GM04503 (cell line): Measurements from ENCODE around the gene UTP25.

ENCODE experiments used
- DNase-seq: peaks from one replicate; pipeline ENCODE4 v3.0.0-alpha.2; 2012; ENCODE audit warnings: low read depth

Gene UTP25

DNA sequence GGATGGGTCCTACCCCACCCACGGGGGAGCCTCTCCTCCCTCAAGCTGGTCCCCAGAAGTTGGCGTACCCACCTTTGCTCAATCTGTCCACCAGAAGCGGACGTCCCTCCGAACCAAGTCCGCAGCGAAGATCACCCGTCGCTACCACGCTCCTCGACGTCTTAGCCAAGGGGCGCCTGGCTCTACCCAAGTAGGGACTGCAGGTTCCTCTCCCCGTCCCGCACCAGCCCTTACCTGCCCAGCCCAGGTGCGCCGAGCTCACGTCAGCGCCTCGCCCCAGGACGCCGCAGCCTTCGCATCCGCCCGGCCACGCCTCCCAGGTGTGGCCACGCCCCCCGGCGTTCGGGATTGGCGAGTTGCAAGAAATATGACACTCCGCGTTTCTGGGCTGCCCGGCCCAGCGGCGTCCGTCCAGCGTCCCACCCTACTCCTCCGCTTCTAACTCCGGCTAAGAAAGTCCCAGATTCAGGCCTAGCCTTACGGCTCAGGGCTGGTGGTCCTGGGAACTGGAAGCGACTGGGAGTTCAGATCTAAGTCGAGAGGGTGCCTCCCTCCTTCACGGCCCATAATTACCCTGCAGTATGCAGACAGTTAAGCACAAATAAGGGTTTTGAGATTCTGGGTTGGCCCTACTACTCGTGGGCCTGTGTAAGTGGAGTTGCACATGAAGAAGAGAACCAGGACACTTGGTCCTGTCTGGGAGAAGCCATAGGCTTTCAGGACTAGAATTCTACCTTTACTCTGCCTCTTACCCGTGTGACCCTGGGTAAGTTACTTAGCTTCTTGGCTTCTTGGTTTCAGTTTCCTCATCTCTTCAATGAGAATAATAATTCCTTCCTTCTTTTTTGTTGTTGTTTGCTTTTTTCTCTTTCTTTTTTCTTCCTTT lies 21.7 kb upstream of the UTP25 start, which contains the start of gene IRF6:
TSS of gene IRF6 (minus strand) at position 268 of the 886 bp plus-strand sequence. CDS start 4,729 bp downstream, outside the sequence.
- DNase-seq = no peak

DNA sequence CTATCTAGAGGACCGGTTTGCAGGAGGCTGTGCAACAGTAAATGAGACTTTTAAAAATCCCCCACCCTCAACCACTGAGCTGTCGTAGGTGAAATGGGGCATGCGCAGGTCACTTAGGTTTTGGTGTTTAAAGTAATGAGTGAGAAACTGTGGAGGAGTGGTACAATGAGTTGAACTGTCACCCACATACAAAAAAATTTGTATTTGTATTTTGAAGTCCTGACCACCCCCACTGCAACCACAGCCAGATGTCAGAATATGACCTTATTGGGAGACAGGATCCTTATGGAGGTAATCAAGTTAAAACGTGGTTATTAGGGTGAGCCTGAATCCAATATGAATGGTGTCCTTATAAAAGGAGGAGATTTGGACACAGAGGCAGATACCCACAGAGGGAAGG lies 20.3 kb upstream of the UTP25 start:
- no peak for DNase-seq

GRCh38 chr1:209808059-209808581 lies 19.7 kb upstream of the UTP25 start:
- DNase-seq = peak; percentile 92

- no peak for DNase-seq
These were observed 18.2 kb upstream of the UTP25 start for GRCh38 chr1:209809611-209810010.

GRCh38 chr1:209810783-209811182 lies 17.0 kb upstream of the UTP25 start:
- DNase-seq = no peak

DNA sequence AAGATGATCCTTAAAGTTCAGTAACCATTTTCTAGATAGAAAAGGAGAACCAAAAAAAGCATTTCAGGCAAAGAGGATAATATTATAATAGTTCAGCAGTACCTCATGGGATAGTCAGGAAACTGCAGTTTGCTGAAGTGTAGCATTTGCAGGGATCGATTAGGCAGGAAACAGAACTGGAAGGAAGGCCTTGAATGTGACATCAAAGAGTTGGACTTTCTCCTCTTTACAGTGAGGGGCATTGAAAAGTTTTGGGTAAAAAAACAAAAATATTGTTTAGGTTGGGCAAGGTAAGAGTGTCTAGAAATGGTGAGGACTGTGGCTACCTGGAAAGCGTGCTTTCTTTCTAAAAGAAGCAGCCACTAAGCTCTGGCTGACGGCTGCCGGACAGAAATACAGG lies 13.9 kb upstream of the UTP25 start:
- DNase-seq = no peak

DNA sequence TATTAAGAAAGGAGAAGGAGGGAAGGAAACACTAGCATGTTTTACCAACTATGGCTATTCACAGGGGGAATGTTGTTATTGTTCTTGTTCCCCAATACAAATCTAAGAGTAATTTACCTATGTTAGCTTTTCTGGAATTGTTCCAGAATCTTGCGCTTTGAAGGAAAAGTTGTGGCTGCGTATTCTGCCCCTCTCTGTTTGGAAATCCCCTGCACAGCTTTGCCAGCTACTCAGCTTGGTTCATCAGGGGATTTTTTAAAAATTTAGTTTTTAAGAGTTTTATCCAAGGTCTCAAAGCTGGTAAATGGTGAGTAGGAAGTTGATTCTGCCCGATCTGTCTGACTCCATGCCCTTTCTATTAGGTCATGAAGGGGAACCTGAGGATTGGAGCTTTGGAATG lies 12.3 kb upstream of the UTP25 start:
- no peak for DNase-seq

DNA sequence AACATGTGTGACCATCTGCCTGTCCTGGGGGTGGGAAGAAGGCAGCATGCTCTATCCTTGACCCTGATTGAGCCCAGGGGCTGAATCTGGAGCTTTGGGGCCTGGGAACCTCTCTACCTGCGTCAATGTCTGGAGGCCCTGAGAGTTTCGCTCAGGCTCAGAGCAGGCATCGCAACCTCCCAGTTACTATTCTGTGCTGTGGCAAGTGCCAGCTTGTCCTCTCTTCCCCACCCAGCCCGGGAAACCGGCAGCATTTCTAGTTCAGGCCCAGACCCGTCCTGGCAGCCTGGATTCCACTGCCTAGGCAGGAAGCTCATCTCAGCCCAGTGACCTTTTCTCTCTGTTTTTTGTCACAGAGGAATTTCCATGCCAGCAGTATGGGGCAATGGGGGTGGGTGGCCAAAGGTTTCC lies 11.8 kb upstream of the UTP25 start:
- DNase-seq = no peak

GRCh38 chr1:209816923-209817322 lies 10.8 kb upstream of the UTP25 start:
- DNase-seq = no peak

GRCh38 chr1:209817691-209818090 lies 10.1 kb upstream of the UTP25 start:
- DNase-seq = no peak

- DNase-seq = no peak
These were observed 8.7 kb upstream of the UTP25 start for GRCh38 chr1:209819058-209819457.

DNA sequence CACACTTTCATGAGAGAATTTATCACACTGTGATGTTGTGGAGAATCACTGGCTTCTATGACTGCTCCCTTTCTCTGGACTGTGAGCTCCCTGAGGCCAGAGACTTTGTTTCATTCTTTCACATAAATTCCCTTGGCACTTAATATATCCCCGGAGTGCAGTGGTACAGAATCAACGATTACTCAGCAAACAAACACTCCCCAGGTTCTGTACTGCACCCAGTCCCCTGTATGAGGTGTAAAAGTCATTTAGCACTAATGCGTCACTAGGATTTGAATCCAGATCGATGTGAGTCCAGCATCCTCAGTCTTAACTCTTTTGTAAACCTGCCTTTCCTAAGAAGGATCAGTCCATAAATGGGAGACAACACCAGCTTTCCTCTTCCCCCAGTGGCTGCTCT lies 6.8 kb upstream of the UTP25 start:
- no peak for DNase-seq

GRCh38 chr1:209822706-209823105 lies 5.1 kb upstream of the UTP25 start:
- DNase-seq = no peak

GRCh38 chr1:209823143-209824041 lies 4.4 kb upstream of the UTP25 start:
- DNase-seq = no peak

- DNase-seq = no peak
These were observed 2.0 kb upstream of the UTP25 start for GRCh38 chr1:209825591-209826434.

DNA sequence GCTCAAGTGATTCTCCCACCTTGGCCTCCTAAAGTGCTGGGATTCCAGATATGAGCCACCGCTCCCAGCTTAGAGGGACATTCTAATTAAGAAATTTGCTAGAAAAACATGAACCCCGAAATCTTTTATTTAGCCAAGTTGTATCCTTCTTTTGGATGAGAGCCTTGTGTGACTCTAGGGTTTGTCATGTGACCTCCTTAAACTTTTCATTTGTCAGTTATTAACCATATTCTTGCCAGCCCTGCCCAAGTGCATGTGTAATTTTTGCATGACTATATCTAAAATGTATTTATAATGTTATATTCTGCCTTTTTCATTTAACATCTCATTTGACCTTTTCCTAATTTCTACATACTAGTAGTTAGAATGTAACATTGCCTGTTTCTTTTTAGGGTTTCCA lies 1.9 kb downstream of the UTP25 start:
- no peak for DNase-seq

DNA sequence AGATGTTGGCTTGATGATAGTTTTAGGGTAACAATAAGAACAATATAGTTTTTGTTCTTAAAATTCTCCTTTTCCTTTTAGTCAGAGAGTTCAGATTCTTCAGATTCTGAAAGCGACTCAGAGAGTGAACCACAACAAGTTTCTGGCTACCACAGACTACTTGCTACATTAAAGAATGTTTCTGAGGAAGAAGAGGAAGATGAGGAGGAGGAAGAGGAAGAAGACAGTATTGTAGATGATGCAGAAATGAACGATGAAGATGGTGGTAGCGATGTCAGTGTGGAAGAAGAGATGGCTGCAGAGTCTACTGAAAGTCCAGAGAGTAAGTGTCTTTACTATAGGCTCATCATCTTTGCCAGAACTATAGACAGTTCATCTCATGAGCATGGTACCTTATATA lies 3.0 kb downstream of the UTP25 start:
- no peak for DNase-seq

GRCh38 chr1:209831615-209832014 lies 3.8 kb downstream of the UTP25 start:
- DNase-seq = no peak

GRCh38 chr1:209835782-209836298 lies 8.1 kb downstream of the UTP25 start:
- DNase-seq = no peak

- no peak for DNase-seq
These were observed 9.9 kb downstream of the UTP25 start for GRCh38 chr1:209837671-209838070.

GRCh38 chr1:209838537-209838936 lies 10.8 kb downstream of the UTP25 start:
- no peak for DNase-seq
